HL-60 (cell line): ENCODE results near the gene LRIG2.

Source experiments
- DNase-seq, 2 experiments: peaks; one replicate each; pipeline ENCODE4 v3.0.0-alpha.2; 2010 to 2020; ENCODE audit warnings: low read depth in 1 of 2, low spot score in 1 of 2
- H3K27ac ChIP-seq: fragments of 250-450 bp; sonication (Bioruptor Pico); replicated peaks from 2 replicates; pipeline ENCODE4 v1.5.1; 2020; ENCODE audit warnings: mild to moderate bottlenecking, moderate library complexity
- H3K27me3 ChIP-seq: fragments of 250-450 bp; sonication (Bioruptor Pico); 2 replicates; pipeline ENCODE4 v1.5.1; 2021; ENCODE audit warnings: mild to moderate bottlenecking, moderate library complexity; ENCODE audit not compliant: insufficient read depth, poor library complexity, severe bottlenecking
- H3K4me3 ChIP-seq: replicated peaks from 2 replicates; pipeline ENCODE4 v1.5.1; 2011; ENCODE audit warnings: mild to moderate bottlenecking, control low read depth, low read length; ENCODE audit not compliant: insufficient read depth
- GABPA ChIP-seq: IDR thresholded peaks from 2 replicates; pipeline ENCODE4 v1.6.1; 2012; ENCODE audit warnings: low read depth
- POLR2AphosphoS5 ChIP-seq: IDR thresholded peaks from 2 replicates; pipeline ENCODE4 v1.6.1; 2012; ENCODE audit warnings: low read depth
- SPI1 ChIP-seq: IDR thresholded peaks from 2 replicates; pipeline ENCODE4 v1.6.1; 2012; ENCODE audit warnings: low read depth, mild to moderate bottlenecking, borderline replicate concordance
- TF ChIP-seq, protein P1 (sequence below): IDR thresholded peaks from one replicate; pipeline ENCODE4 v1.5.1; 2011; ENCODE audit warnings: low read length, control low read depth, inconsistent platforms; ENCODE audit not compliant: insufficient read depth
- TF ChIP-seq, protein P2 (sequence below): IDR thresholded peaks from 2 replicates; pipeline ENCODE4 v1.6.1; 2012; ENCODE audit warnings: low read depth; ENCODE audit not compliant: insufficient replicate concordance

Gene LRIG2

DNA sequence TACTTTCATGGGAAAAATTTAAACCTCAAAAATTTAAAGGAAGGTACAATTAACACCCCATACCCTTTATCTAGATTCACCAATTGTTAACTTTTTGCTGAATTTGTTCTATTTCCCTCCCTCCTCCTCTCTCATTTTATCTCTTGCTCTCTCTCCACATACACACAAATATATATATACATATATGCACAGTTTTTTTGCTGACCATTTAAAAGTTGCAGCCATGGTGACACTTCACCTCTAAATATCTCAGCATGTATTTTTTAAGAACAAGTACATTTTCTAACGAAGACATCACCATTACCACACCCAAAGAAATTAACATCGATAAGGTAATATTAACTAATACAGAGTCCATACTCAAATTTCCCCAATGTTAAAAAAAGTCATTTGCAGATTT, 33.9 kb downstream of the LRIG2 start:
- TF ChIP-seq, protein P1, sequence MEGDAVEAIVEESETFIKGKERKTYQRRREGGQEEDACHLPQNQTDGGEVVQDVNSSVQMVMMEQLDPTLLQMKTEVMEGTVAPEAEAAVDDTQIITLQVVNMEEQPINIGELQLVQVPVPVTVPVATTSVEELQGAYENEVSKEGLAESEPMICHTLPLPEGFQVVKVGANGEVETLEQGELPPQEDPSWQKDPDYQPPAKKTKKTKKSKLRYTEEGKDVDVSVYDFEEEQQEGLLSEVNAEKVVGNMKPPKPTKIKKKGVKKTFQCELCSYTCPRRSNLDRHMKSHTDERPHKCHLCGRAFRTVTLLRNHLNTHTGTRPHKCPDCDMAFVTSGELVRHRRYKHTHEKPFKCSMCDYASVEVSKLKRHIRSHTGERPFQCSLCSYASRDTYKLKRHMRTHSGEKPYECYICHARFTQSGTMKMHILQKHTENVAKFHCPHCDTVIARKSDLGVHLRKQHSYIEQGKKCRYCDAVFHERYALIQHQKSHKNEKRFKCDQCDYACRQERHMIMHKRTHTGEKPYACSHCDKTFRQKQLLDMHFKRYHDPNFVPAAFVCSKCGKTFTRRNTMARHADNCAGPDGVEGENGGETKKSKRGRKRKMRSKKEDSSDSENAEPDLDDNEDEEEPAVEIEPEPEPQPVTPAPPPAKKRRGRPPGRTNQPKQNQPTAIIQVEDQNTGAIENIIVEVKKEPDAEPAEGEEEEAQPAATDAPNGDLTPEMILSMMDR: no peak
- TF ChIP-seq SPI1 (no peak), POLR2AphosphoS5 (no peak)
- H3K27me3 ChIP-seq: no peaks in the 10 kb centered on the region
- DNase-seq: no peak
- no peak overlapping the region for H3K27ac ChIP-seq
- no peak overlapping the region for H3K4me3 ChIP-seq

DNA sequence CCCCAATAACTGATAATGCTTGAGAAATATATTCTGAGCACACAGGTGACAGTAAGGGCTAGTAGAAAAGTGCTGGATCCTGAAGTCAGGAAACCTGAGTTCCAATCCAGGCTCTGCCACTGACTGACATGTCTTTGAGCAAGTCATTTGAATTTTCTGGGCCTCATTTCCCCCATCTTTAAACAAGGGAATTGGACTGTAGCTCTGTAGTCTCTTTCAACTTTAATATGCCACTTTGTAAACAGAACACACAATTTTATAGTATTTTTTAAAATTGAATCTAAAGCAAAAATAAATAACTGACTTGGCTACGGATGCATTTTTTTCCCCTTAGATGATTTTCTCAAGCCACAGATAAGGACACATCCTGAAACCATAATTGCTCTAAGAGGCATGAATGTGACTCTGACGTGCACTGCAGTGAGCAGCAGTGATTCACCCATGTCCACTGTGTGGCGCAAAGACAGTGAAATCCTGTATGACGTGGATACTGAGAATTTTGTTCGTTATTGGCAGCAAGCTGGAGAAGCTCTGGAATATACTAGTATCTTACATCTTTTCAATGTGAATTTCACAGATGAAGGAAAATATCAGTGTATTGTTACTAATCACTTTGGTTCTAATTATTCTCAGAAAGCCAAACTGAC, 37.0 kb downstream of the LRIG2 start:
- Histone ChIP-seq H3K27ac (no peak overlapping the region), H3K27me3 (no peaks in the 10 kb centered on the region), H3K4me3 (no peak overlapping the region)
- TF ChIP-seq, protein P1: no peak
- no peak for TF ChIP-seq POLR2AphosphoS5
- no peak for TF ChIP-seq GABPA
- no peak for TF ChIP-seq SPI1
- TF ChIP-seq, protein P2, sequence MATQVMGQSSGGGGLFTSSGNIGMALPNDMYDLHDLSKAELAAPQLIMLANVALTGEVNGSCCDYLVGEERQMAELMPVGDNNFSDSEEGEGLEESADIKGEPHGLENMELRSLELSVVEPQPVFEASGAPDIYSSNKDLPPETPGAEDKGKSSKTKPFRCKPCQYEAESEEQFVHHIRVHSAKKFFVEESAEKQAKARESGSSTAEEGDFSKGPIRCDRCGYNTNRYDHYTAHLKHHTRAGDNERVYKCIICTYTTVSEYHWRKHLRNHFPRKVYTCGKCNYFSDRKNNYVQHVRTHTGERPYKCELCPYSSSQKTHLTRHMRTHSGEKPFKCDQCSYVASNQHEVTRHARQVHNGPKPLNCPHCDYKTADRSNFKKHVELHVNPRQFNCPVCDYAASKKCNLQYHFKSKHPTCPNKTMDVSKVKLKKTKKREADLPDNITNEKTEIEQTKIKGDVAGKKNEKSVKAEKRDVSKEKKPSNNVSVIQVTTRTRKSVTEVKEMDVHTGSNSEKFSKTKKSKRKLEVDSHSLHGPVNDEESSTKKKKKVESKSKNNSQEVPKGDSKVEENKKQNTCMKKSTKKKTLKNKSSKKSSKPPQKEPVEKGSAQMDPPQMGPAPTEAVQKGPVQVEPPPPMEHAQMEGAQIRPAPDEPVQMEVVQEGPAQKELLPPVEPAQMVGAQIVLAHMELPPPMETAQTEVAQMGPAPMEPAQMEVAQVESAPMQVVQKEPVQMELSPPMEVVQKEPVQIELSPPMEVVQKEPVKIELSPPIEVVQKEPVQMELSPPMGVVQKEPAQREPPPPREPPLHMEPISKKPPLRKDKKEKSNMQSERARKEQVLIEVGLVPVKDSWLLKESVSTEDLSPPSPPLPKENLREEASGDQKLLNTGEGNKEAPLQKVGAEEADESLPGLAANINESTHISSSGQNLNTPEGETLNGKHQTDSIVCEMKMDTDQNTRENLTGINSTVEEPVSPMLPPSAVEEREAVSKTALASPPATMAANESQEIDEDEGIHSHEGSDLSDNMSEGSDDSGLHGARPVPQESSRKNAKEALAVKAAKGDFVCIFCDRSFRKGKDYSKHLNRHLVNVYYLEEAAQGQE: no peak
- no peak for DNase-seq

DNA sequence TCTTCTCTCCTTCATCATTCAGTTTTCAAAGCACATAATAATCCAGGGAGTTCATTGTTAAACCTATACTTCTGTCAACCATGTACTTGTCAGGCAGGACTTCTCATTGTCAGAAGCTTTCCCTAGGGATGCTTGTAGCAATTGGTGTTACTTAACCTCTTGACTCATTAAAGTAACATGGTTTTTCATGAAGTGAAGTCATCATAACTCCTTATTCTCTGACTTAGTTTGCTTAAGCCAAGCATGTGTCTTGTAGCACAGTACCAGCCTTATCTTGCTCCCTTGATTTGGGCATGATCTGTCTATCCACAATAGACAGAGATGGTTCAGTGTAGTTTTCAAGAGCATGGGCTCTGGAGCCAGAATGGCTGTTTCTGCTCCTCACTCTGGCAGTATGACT, 45.3 kb downstream of the LRIG2 start:
- no peak overlapping the region for H3K27ac ChIP-seq
- no peak overlapping the region for H3K4me3 ChIP-seq
- no peak for TF ChIP-seq GABPA
- no peak for TF ChIP-seq SPI1
- TF ChIP-seq, protein P1: no peak
- no peak for TF ChIP-seq POLR2AphosphoS5
- TF ChIP-seq, protein P2: no peak
- DNase-seq: no peak
- no peaks in the 10 kb centered on the region for H3K27me3 ChIP-seq

DNA sequence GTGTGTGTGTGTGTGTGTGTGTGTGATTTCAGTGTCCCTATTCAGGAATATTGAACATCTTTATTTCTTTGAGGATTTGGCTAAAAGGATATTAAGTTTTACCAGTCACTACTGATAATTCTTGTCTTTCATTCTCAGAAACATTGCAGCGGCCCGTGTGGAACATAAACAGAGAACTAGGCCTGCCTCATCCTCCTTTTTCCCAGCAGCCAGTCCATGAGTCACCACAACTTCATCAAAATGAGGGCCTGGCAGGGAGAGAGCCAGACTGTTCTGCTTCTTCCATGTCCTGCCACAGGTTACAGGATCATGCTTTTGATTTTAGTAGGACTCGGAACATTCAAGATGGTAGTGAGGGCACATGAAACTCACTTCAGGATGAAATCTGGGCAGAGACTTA, 50.7 kb downstream of the LRIG2 start:
- Histone ChIP-seq H3K27me3 (no peaks in the 10 kb centered on the region), H3K27ac (no peak overlapping the region), H3K4me3 (no peak overlapping the region)
- TF ChIP-seq SPI1: no peak
- no peak for TF ChIP-seq GABPA
- no peak for TF ChIP-seq POLR2AphosphoS5
- TF ChIP-seq, protein P1: no peak
- TF ChIP-seq, protein P2: no peak
- no peak for DNase-seq
